PFSK-1 (cell line): Measurements from ENCODE around the gene ARL2.

ENCODE experiments used
- FOXP2 ChIP-seq: optimal IDR thresholded peaks from 2 replicates; pipeline ENCODE3; 2011; ENCODE audit warnings: borderline replicate concordance, control low read depth, inconsistent platforms; ENCODE audit not compliant: insufficient read depth; ENCODE audit errors: extremely low read length, extremely low read depth
- POLR2AphosphoS5 ChIP-seq: IDR thresholded peaks from 2 replicates; pipeline ENCODE4 v1.6.1; 2012; ENCODE audit warnings: low read depth, mild to moderate bottlenecking, control low read depth, low read length, moderate library complexity
- REST ChIP-seq, 2 experiments: IDR thresholded peaks; 2 replicates each; pipeline versions ENCODE4 v1.6.1 to v1.8.0; 2011 to 2012; ENCODE audit warnings: low read depth in 2 of 2, low read length in 2 of 2, control low read depth in 1 of 2, inconsistent platforms in 1 of 2, mild to moderate bottlenecking in 1 of 2, moderate library complexity in 1 of 2; ENCODE audit not compliant: insufficient read depth in 1 of 2
- SIN3A ChIP-seq: IDR thresholded peaks from 2 replicates; pipeline ENCODE4 v1.6.1; 2012; ENCODE audit warnings: mild to moderate bottlenecking, low read length, moderate library complexity, borderline replicate concordance; ENCODE audit not compliant: insufficient read depth
- TAF1 ChIP-seq: IDR thresholded peaks from 2 replicates; pipeline ENCODE4 v1.6.1; 2012; ENCODE audit warnings: low read length, control low read depth, borderline replicate concordance; ENCODE audit not compliant: insufficient read depth

- no peak for TF ChIP-seq POLR2AphosphoS5
- TF ChIP-seq TAF1: no peak
- no peak for TF ChIP-seq FOXP2
- no peak for TF ChIP-seq REST (IDR thresholded peaks at IDR 0.05; ENCODE audit: insufficient read depth in 1 of 2, low read depth in 2 of 2, low read length in 2 of 2)
- TF ChIP-seq SIN3A: no peak
Observed at GRCh38 chr11:65008016-65008415, 5.9 kb upstream of the ARL2 start.
